ENCODE measurements around the gene DHFR.
A peak's percentile ranks its signal among the peaks of the same experiment; 100 is the strongest.
"Not testable (repeated sequence)": the region's sequence is repeated elsewhere in the genome, so short reads cannot be mapped to it uniquely, and the experiment has no call there.

Gene DHFR

GRCh38 chr5:80686757-80687156 lies 32.0 kb upstream of the DHFR start:
- no peak overlapping the region for H3K27ac ChIP-seq (ENCODE audit: low read length)
- no peaks in the 10 kb centered on the region for H3K4me1 ChIP-seq (ENCODE audit: control insufficient read depth in 1 of 2, insufficient read depth in 2 of 2, low read length in 2 of 2)
- H3K9me3 ChIP-seq (ENCODE audit: control insufficient read depth in 1 of 2, low read length in 2 of 2) = no peaks in the 10 kb centered on the region
- no peaks in the 10 kb centered on the region for H3K27me3 ChIP-seq (ENCODE audit: low read depth, low read length)
- no peaks in the 10 kb centered on the region for H3K36me3 ChIP-seq (ENCODE audit: control insufficient read depth in 1 of 2, insufficient read depth in 2 of 2, low read length in 2 of 2)
- H3K4me3 ChIP-seq (ENCODE audit: low read depth in 1 of 2, low read length in 2 of 2) = no peak overlapping the region

DNA sequence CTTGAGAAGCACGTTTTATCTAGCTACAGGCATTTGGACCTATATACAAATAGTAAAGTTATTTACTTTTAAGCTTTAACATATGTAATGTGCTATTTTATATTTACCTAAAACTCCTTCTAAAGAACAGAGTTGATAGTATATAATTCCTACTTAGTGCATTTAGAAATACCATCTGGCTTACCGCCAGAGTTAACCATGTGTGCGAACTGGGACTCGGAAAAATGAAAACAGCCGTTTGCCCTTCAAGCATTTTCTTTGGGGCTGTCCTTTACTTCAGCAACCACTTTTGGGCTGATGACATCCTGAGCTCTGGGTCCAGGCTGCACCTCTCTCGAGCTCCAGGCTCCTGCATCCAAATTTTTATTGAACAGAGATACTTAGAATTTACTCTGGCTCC lies 21.9 kb upstream of the DHFR start:
- H3K4me3 ChIP-seq (ENCODE audit: low read depth in 1 of 2, low read length in 2 of 2) = no peak overlapping the region
- H3K27ac ChIP-seq (ENCODE audit: low read length) = no peak overlapping the region
- H3K27me3 ChIP-seq (ENCODE audit: low read depth, low read length) = no peaks in the 10 kb centered on the region
- peaks cover 17 to 35% of the 10 kb centered on the region in 2 donors for H3K36me3 ChIP-seq (ENCODE audit: control insufficient read depth in 1 of 2, insufficient read depth in 2 of 2, low read length in 2 of 2)
- no peaks in the 10 kb centered on the region for H3K4me1 ChIP-seq (ENCODE audit: control insufficient read depth in 1 of 2, insufficient read depth in 2 of 2, low read length in 2 of 2)
- H3K9me3 ChIP-seq (ENCODE audit: control insufficient read depth in 1 of 2, low read length in 2 of 2) = no peaks in the 10 kb centered on the region

DNA sequence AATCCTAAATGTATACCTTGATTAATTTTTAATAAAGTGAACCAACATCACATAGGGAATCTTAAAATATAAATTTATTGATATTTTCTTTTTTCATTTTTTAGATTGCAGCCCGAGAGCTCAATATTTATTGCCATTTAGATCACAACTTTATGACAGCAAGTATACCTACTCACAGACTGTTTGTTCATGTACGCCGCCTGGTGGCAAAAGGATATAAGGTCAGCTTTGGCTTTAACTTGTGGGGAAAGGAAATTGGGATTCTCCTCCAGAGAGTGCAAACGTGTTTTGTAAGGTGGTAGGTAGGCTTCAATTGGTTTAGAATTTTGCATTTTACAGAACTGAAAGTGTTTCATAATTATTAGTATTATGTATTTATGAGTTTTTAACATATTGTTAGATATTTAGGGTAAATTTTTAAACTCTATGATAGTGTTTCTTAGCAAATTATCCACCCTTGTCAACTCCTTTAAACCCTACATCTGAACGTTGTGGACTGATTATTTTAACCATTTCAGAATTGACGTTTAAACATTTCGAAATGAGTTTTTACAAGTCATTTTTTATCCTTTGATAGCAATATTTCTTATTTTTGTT lies 17.5 kb upstream of the DHFR start:
- Histone ChIP-seq H3K27me3 (ENCODE audit: low read depth, low read length) (no peaks in the 10 kb centered on the region), H3K27ac (ENCODE audit: low read length) (no peak overlapping the region), H3K4me3 (ENCODE audit: low read depth in 1 of 2, low read length in 2 of 2) (no peak overlapping the region), H3K9me3 (ENCODE audit: control insufficient read depth in 1 of 2, low read length in 2 of 2) (no peaks in the 10 kb centered on the region), H3K36me3 (ENCODE audit: control insufficient read depth in 1 of 2, insufficient read depth in 2 of 2, low read length in 2 of 2) (peaks cover 13 to 42% of the 10 kb centered on the region in 2 donors), H3K4me1 (ENCODE audit: control insufficient read depth in 1 of 2, insufficient read depth in 2 of 2, low read length in 2 of 2) (no peaks in the 10 kb centered on the region)

GRCh38 chr5:80668016-80668969 lies 13.5 kb upstream of the DHFR start:
- Histone ChIP-seq H3K36me3 (ENCODE audit: control insufficient read depth in 1 of 2, insufficient read depth in 2 of 2, low read length in 2 of 2) (peaks cover 17 to 33% of the 10 kb centered on the region in 2 donors), H3K27ac (ENCODE audit: low read length) (no peak overlapping the region), H3K9me3 (ENCODE audit: control insufficient read depth in 1 of 2, low read length in 2 of 2) (no peaks in the 10 kb centered on the region), H3K27me3 (ENCODE audit: low read depth, low read length) (no peaks in the 10 kb centered on the region), H3K4me1 (ENCODE audit: control insufficient read depth in 1 of 2, insufficient read depth in 2 of 2, low read length in 2 of 2) (no peaks in the 10 kb centered on the region), H3K4me3 (ENCODE audit: low read depth in 1 of 2, low read length in 2 of 2) (no peak overlapping the region)

- H3K4me1 ChIP-seq (ENCODE audit: control insufficient read depth in 1 of 2, insufficient read depth in 2 of 2, low read length in 2 of 2) = no peaks in the 10 kb centered on the region
- no peaks in the 10 kb centered on the region for H3K9me3 ChIP-seq (ENCODE audit: control insufficient read depth in 1 of 2, low read length in 2 of 2)
- H3K36me3 ChIP-seq (ENCODE audit: control insufficient read depth in 1 of 2, insufficient read depth in 2 of 2, low read length in 2 of 2) = peaks cover 17 to 28% of the 10 kb centered on the region in 2 donors
- H3K27ac ChIP-seq (ENCODE audit: low read length) = no peak overlapping the region
- H3K27me3 ChIP-seq (ENCODE audit: low read depth, low read length) = no peaks in the 10 kb centered on the region
- H3K4me3 ChIP-seq (ENCODE audit: low read depth in 1 of 2, low read length in 2 of 2) = no peak overlapping the region
These were observed 12.6 kb upstream of the DHFR start for GRCh38 chr5:80667384-80667783.

DNA sequence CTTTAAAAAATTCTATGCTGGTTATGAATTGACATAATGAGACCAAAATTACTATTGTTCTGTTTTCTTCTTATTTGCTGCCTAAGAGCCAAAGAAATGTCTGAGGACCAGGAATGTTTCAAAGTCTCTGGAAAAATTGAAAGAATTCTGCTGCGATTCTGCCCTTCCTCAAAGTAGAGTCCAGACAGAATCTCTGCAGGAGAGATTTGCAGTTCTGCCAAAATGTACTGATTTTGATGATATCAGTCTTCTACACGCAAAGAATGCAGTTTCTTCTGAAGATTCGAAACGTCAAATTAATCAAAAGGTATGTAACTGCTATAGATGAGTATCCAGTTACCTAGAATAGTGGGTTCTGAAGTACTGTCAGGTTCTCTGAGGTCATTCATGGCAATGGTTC lies 10.3 kb upstream of the DHFR start:
- H3K9me3 ChIP-seq (ENCODE audit: control insufficient read depth in 1 of 2, low read length in 2 of 2) = no peaks in the 10 kb centered on the region
- no peak overlapping the region for H3K27ac ChIP-seq (ENCODE audit: low read length)
- H3K4me3 ChIP-seq (ENCODE audit: low read depth in 1 of 2, low read length in 2 of 2) = no peak overlapping the region
- no peaks in the 10 kb centered on the region for H3K27me3 ChIP-seq (ENCODE audit: low read depth, low read length)
- peaks cover 17 to 39% of the 10 kb centered on the region in 2 donors for H3K36me3 ChIP-seq (ENCODE audit: control insufficient read depth in 1 of 2, insufficient read depth in 2 of 2, low read length in 2 of 2)
- H3K4me1 ChIP-seq (ENCODE audit: control insufficient read depth in 1 of 2, insufficient read depth in 2 of 2, low read length in 2 of 2) = no peaks in the 10 kb centered on the region

GRCh38 chr5:80662108-80662507 lies 7.3 kb upstream of the DHFR start:
- no peak overlapping the region for H3K27ac ChIP-seq (ENCODE audit: low read length)
- H3K9me3 ChIP-seq (ENCODE audit: control insufficient read depth in 1 of 2, low read length in 2 of 2) = no peaks in the 10 kb centered on the region
- H3K36me3 ChIP-seq (ENCODE audit: control insufficient read depth in 1 of 2, insufficient read depth in 2 of 2, low read length in 2 of 2) = peaks cover 24 to 42% of the 10 kb centered on the region in 2 donors
- H3K4me3 ChIP-seq (ENCODE audit: low read depth in 1 of 2, low read length in 2 of 2) = no peak overlapping the region
- no peaks in the 10 kb centered on the region for H3K4me1 ChIP-seq (ENCODE audit: control insufficient read depth in 1 of 2, insufficient read depth in 2 of 2, low read length in 2 of 2)
- no peaks in the 10 kb centered on the region for H3K27me3 ChIP-seq (ENCODE audit: low read depth, low read length)

DNA sequence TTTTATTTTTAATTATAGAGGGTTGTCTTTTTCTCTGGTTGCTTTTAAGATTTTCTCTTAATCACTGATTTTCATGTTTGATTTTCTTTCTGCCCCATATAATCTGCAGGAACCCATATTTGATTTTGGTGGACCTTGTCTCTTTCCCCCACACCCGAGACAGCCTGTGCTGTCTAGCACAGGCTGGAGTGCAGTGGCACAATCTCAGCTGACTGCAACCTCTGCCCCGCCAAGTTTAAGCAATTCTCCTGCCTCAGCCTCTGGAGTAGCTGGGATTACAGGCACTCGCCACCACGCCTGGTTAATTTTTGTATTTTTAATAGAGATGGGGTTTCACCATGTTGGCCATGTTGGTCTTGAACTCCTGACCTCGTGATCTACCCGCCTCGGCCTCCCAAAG lies 5.9 kb upstream of the DHFR start:
- peaks cover 13 to 42% of the 10 kb centered on the region in 2 donors for H3K36me3 ChIP-seq (ENCODE audit: control insufficient read depth in 1 of 2, insufficient read depth in 2 of 2, low read length in 2 of 2)
- not testable (repeated sequence) for H3K27me3 ChIP-seq (ENCODE audit: low read depth, low read length); H3K9me3 ChIP-seq (ENCODE audit: control insufficient read depth in 1 of 2, low read length in 2 of 2); H3K4me3 ChIP-seq (ENCODE audit: low read depth in 1 of 2, low read length in 2 of 2); H3K27ac ChIP-seq (ENCODE audit: low read length); H3K4me1 ChIP-seq (ENCODE audit: control insufficient read depth in 1 of 2, insufficient read depth in 2 of 2, low read length in 2 of 2)

DNA sequence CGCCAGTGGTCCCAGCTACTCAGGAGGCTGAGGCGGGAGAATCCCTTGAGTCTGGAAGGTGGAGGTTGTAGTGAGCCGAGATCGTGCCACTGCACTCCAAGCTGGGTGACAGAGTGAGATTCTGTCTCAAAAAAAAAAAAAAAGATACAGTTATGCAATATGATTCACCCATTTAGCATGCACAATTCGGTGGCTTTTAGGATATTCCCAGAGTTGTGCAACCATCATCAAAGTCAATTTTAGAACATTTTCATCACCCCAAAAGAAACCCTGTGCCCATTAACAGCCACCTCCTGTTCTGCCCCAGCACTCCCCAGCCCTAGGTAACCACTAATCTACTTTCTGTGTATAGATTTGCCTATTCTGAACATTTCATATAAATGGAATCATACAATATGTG lies 4.3 kb upstream of the DHFR start:
- H3K36me3 ChIP-seq (ENCODE audit: control insufficient read depth in 1 of 2, insufficient read depth in 2 of 2, low read length in 2 of 2) = peaks cover 13 to 34% of the 10 kb centered on the region in 2 donors

GRCh38 chr5:80656425-80656824 lies 1.6 kb upstream of the DHFR start:
- H3K27ac ChIP-seq (ENCODE audit: low read length) = no peak overlapping the region
- H3K4me3 ChIP-seq (ENCODE audit: low read depth in 1 of 2, low read length in 2 of 2) = no peak overlapping the region
- H3K9me3 ChIP-seq (ENCODE audit: control insufficient read depth in 1 of 2, low read length in 2 of 2) = no peaks in the 10 kb centered on the region
- H3K4me1 ChIP-seq (ENCODE audit: control insufficient read depth in 1 of 2, insufficient read depth in 2 of 2, low read length in 2 of 2) = peaks cover 8 to 21% of the 10 kb centered on the region in 2 donors
- H3K27me3 ChIP-seq (ENCODE audit: low read depth, low read length) = no peaks in the 10 kb centered on the region
- H3K36me3 ChIP-seq (ENCODE audit: control insufficient read depth in 1 of 2, insufficient read depth in 2 of 2, low read length in 2 of 2) = peaks cover 7 to 30% of the 10 kb centered on the region in 2 donors

More for the DNA sequence above, 4.3 kb upstream of the DHFR start:
- no peaks in the 10 kb centered on the region for H3K27me3 ChIP-seq (ENCODE audit: low read depth, low read length)
- H3K9me3 ChIP-seq (ENCODE audit: control insufficient read depth in 1 of 2, low read length in 2 of 2) = no peaks in the 10 kb centered on the region
- peaks cover 8 to 11% of the 10 kb centered on the region in 2 donors for H3K4me1 ChIP-seq (ENCODE audit: control insufficient read depth in 1 of 2, insufficient read depth in 2 of 2, low read length in 2 of 2)
- no peak overlapping the region for H3K4me3 ChIP-seq (ENCODE audit: low read depth in 1 of 2, low read length in 2 of 2)
- H3K27ac ChIP-seq (ENCODE audit: low read length) = no peak overlapping the region

GRCh38 chr5:80655231-80655774 lies 520 bp upstream of the DHFR start:
- Histone ChIP-seq H3K36me3 (ENCODE audit: control insufficient read depth in 1 of 2, insufficient read depth in 2 of 2, low read length in 2 of 2) (peaks cover 7 to 21% of the 10 kb centered on the region in 2 donors), H3K27ac (ENCODE audit: low read length) (peak overlapping the region; percentile 83), H3K4me3 (ENCODE audit: low read depth in 1 of 2, low read length in 2 of 2) (peak overlapping the region; percentile 82 to 85), H3K4me1 (ENCODE audit: control insufficient read depth in 1 of 2, insufficient read depth in 2 of 2, low read length in 2 of 2) (peaks cover 8 to 21% of the 10 kb centered on the region in 2 donors), H3K9me3 (ENCODE audit: control insufficient read depth in 1 of 2, low read length in 2 of 2) (no peaks in the 10 kb centered on the region), H3K27me3 (ENCODE audit: low read depth, low read length) (no peaks in the 10 kb centered on the region)

Data from muscle layer of duodenum (tissue), 2 donors.